Stimulated activated CD8-positive, alpha-beta memory T cell treated with anti-CD3 and anti-CD28 coated beads, Interleukin-4, amount 100 ng/mL, for 48 hours (primary cell): ENCODE measurements around the gene ZNF836.
"Not testable (repeated sequence)": the region's sequence is repeated elsewhere in the genome, so short reads cannot be mapped to it uniquely, and the experiment has no call there.

Experiments
- DNase-seq: peaks from one replicate; pipeline ENCODE4 v3.0.0-alpha.2; 2020

ZNF836 gene

GRCh38 chr19:52171321-52172169, at the start of gene ZNF836:
Gene ZNF836, minus strand, starts transcription at chr19:52171621. Its CDS starts 3,549 bp downstream, at chr19:52168072.
- peak; percentile 92 for DNase-seq

- DNase-seq: no peak
These were observed 49.6 kb upstream of the ZNF836 start for GRCh38 chr19:52221031-52221430.

- no peak for DNase-seq
These were observed 48.2 kb upstream of the ZNF836 start for GRCh38 chr19:52219611-52220010.

- DNase-seq: peak; percentile 13
These were observed 46.2 kb upstream of the ZNF836 start for GRCh38 chr19:52217576-52217975.

GRCh38 chr19:52216401-52216800, 45.0 kb upstream of the ZNF836 start:
- DNase-seq: no peak

GRCh38 chr19:52214241-52214640, 42.8 kb upstream of the ZNF836 start:
- no peak for DNase-seq

- no peak for DNase-seq
These were observed 41.3 kb upstream of the ZNF836 start for GRCh38 chr19:52212572-52213255.

GRCh38 chr19:52211926-52212571, 40.6 kb upstream of the ZNF836 start:
- DNase-seq: no peak

- no peak for DNase-seq
These were observed 39.8 kb upstream of the ZNF836 start for GRCh38 chr19:52211203-52211602.

GRCh38 chr19:52206481-52206880, 35.1 kb upstream of the ZNF836 start:
- DNase-seq: no peak

- not testable (repeated sequence) for DNase-seq
These were observed 29.5 kb upstream of the ZNF836 start for GRCh38 chr19:52200755-52201391.

GRCh38 chr19:52200044-52200443, 28.6 kb upstream of the ZNF836 start:
- no peak for DNase-seq

- no peak for DNase-seq
These were observed 27.3 kb upstream of the ZNF836 start for GRCh38 chr19:52198678-52199077.

GRCh38 chr19:52197964-52198363, 26.5 kb upstream of the ZNF836 start:
- DNase-seq: no peak

GRCh38 chr19:52196256-52196967, 25.0 kb upstream of the ZNF836 start:
- DNase-seq: no peak

- DNase-seq: no peak
These were observed 20.5 kb upstream of the ZNF836 start for GRCh38 chr19:52191951-52192350.

- no peak for DNase-seq
These were observed 20.0 kb upstream of the ZNF836 start for GRCh38 chr19:52191389-52191788.

GRCh38 chr19:52190487-52191293, 19.3 kb upstream of the ZNF836 start:
- DNase-seq: peak; percentile 39

GRCh38 chr19:52189735-52190486, 18.5 kb upstream of the ZNF836 start, which contains the start of gene PPP2R1A:
Gene PPP2R1A, plus strand, starts transcription at chr19:52190052. Its CDS starts 45 bp downstream, at chr19:52190097.
- peak; percentile 96 for DNase-seq
